Ectodermal cell (in vitro differentiated cells): Measurements from ENCODE around the gene RSPH3.

Experiments used
- H3K27ac ChIP-seq: 2 replicates; pipeline ENCODE4 v1.7.0; 2013; ENCODE audit warnings: mild to moderate bottlenecking, low read depth, low read length; ENCODE audit not compliant: insufficient read depth, poor library complexity, severe bottlenecking
- H3K27me3 ChIP-seq: 2 replicates; pipeline ENCODE4 v1.7.0; 2013; ENCODE audit warnings: mild to moderate bottlenecking, low read length; ENCODE audit not compliant: insufficient read depth, control insufficient read depth, poor library complexity, severe bottlenecking
- H3K36me3 ChIP-seq: one replicate; pipeline ENCODE4 v1.7.0; 2013; ENCODE audit warnings: low read length; ENCODE audit not compliant: control insufficient read depth, insufficient read depth
- H3K4me1 ChIP-seq: one replicate; pipeline ENCODE4 v1.7.0; 2013; ENCODE audit warnings: low read length; ENCODE audit not compliant: control insufficient read depth, insufficient read depth
- H3K4me3 ChIP-seq: 2 replicates; pipeline ENCODE4 v1.7.0; 2013; ENCODE audit warnings: low read depth, low read length, control low read depth; ENCODE audit not compliant: insufficient read depth
- H3K9me3 ChIP-seq: 2 replicates; pipeline ENCODE4 v1.7.0; 2013; ENCODE audit warnings: mild to moderate bottlenecking, low read length, moderate library complexity; ENCODE audit not compliant: control insufficient read depth
- WGBS, 2 experiments: methylation state at CpG; one replicate each; pipeline ENCODE4 v1.1.7; 2013; ENCODE audit warnings: missing lambda C conversion rate in 2 of 2; 5-methylcytosine and 5-hydroxymethylcytosine counted together

RSPH3 gene

GRCh38 chr6:158977382-158977781 lies 22.6 kb downstream of the RSPH3 start:
- Histone ChIP-seq H3K36me3 (no peaks in the 10 kb centered on the region), H3K9me3 (no peaks in the 10 kb centered on the region), H3K27ac (no peak overlapping the region), H3K4me1 (no peaks in the 10 kb centered on the region), H3K27me3 (no peaks in the 10 kb centered on the region), H3K4me3 (no peak overlapping the region)
- 89 to 95% methylated on average over 3 of the region's 3 CpGs for WGBS, 2 experiments

GRCh38 chr6:158972241-158973233 lies 27.5 kb downstream of the RSPH3 start:
- no peaks in the 10 kb centered on the region for H3K36me3 ChIP-seq
- H3K9me3 ChIP-seq, result peaks cover 2% of the 10 kb centered on the region
- no peaks in the 10 kb centered on the region for H3K4me1 ChIP-seq
- no peak overlapping the region for H3K27ac ChIP-seq
- H3K4me3 ChIP-seq, result no peak overlapping the region
- H3K27me3 ChIP-seq, result no peaks in the 10 kb centered on the region
- WGBS, 2 experiments, result 43 to 53% methylated on average over 2 to 3 of the region's 4 CpGs

GRCh38 chr6:158970640-158971275 lies 29.2 kb downstream of the RSPH3 start:
- Histone ChIP-seq H3K27me3 (no peaks in the 10 kb centered on the region), H3K36me3 (no peaks in the 10 kb centered on the region), H3K4me1 (no peaks in the 10 kb centered on the region), H3K27ac (no peak overlapping the region), H3K9me3 (peaks cover 2% of the 10 kb centered on the region), H3K4me3 (no peak overlapping the region)
- 74 to 79% methylated on average over 6 of the region's 6 CpGs for WGBS, 2 experiments

GRCh38 chr6:158969148-158969547 lies 30.9 kb downstream of the RSPH3 start:
- no peaks in the 10 kb centered on the region for H3K4me1 ChIP-seq
- H3K27me3 ChIP-seq, result no peaks in the 10 kb centered on the region
- no peak overlapping the region for H3K4me3 ChIP-seq
- H3K9me3 ChIP-seq, result peaks cover 2% of the 10 kb centered on the region
- no peak overlapping the region for H3K27ac ChIP-seq
- H3K36me3 ChIP-seq, result no peaks in the 10 kb centered on the region
- 91 to 100% methylated on average over 1 of the region's 1 CpG for WGBS, 2 experiments

GRCh38 chr6:158963020-158963808 lies 36.8 kb downstream of the RSPH3 start:
- H3K27ac ChIP-seq, result no peak overlapping the region
- no peak overlapping the region for H3K4me3 ChIP-seq
- H3K9me3 ChIP-seq, result no peaks in the 10 kb centered on the region
- H3K36me3 ChIP-seq, result no peaks in the 10 kb centered on the region
- no peaks in the 10 kb centered on the region for H3K4me1 ChIP-seq
- H3K27me3 ChIP-seq, result no peaks in the 10 kb centered on the region

- 91 to 96% methylated on average over 3 of the region's 3 CpGs for WGBS, 2 experiments
- no peaks in the 10 kb centered on the region for H3K9me3 ChIP-seq
- H3K27ac ChIP-seq, result no peak overlapping the region
- H3K27me3 ChIP-seq, result no peaks in the 10 kb centered on the region
- H3K4me3 ChIP-seq, result no peak overlapping the region
- no peaks in the 10 kb centered on the region for H3K4me1 ChIP-seq
- no peaks in the 10 kb centered on the region for H3K36me3 ChIP-seq
Observed at GRCh38 chr6:158962371-158962770, 37.6 kb downstream of the RSPH3 start.

GRCh38 chr6:158960026-158960425 lies 40.0 kb downstream of the RSPH3 start:
- Histone ChIP-seq H3K4me1 (no peaks in the 10 kb centered on the region), H3K9me3 (no peaks in the 10 kb centered on the region), H3K36me3 (no peaks in the 10 kb centered on the region), H3K4me3 (no peak overlapping the region), H3K27ac (no peak overlapping the region), H3K27me3 (no peaks in the 10 kb centered on the region)
- 89 to 92% methylated on average over 2 of the region's 2 CpGs for WGBS, 2 experiments

GRCh38 chr6:158959552-158959951 lies 40.5 kb downstream of the RSPH3 start:
- WGBS, 2 experiments, result 89 to 92% methylated on average over 4 of the region's 4 CpGs
- H3K36me3 ChIP-seq, result no peaks in the 10 kb centered on the region
- no peaks in the 10 kb centered on the region for H3K4me1 ChIP-seq
- no peak overlapping the region for H3K4me3 ChIP-seq
- H3K27me3 ChIP-seq, result no peaks in the 10 kb centered on the region
- H3K27ac ChIP-seq, result no peak overlapping the region
- no peaks in the 10 kb centered on the region for H3K9me3 ChIP-seq

- Histone ChIP-seq H3K27me3 (no peaks in the 10 kb centered on the region), H3K4me1 (no peaks in the 10 kb centered on the region), H3K4me3 (no peak overlapping the region), H3K9me3 (no peaks in the 10 kb centered on the region), H3K27ac (no peak overlapping the region), H3K36me3 (no peaks in the 10 kb centered on the region)
- 91 to 95% methylated on average over 7 of the region's 7 CpGs for WGBS, 2 experiments
Observed at GRCh38 chr6:158958504-158959386, 41.3 kb downstream of the RSPH3 start.
